Left kidney (tissue), 2 donors: ENCODE measurements around the gene SGSM2. TPM values are rescaled to one million over a fixed set of nuclear protein-coding genes. Genes with fewer than 3 reads are reported as not detected.

Experiments
- DNase-seq: peaks from one replicate; pipeline ENCODE4 v3.0.0-alpha.2; 2013
- polyA plus RNA-seq: library from polyadenylated mRNA; unstranded; fragments of 120-200 nt; gene quantifications from one replicate; pipeline ENCODE4 v1.2.1, GENCODE V29; 2013; ENCODE audit not compliant: insufficient read length

Gene SGSM2
- polyA plus RNA-seq, 1 donor = 70.9 TPM

DNA sequence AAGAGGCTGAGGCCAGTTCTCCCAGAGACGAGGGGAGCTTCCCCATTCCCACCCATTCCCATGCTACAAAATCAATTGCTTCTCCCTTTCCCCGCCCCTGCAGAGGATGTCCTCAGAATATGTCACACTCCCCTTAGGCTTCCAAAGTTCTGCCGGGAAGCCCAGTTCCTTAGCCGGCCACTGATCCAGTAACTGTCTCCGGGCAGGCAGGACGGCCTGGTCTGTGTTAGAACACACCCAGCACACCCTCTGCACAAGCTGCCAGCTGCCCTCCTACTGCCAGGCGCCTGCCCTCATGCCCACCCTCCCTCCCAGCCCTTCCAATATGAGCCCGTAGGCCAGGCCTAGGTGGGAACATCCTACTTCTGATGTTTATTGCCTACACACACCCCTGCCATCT, 31.1 kb downstream of the SGSM2 start:
- DNase-seq = no peak

DNA sequence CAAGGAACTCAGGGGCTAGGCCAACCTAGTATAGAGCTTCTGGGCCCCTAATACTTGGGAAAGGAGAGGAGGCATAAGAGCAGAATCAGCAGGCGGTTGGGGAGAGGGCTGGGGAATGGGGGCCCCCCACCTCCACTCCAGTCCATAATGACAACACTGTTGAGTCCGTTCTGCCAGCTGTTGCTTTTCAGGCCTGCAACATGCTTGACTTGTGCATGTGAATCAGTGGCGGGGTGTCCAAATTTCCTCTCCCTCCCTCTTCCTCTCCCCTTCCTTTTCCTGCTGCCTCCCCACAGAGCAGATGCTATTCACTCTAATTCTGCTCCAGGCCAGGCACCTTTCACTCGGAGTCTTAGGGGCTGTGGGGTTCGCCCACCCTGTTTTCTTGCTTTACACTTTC, 31.7 kb downstream of the SGSM2 start:
- DNase-seq = no peak

- no peak for DNase-seq
Observed at GRCh38 chr17:2369551-2370210, 32.4 kb downstream of the SGSM2 start.

DNA sequence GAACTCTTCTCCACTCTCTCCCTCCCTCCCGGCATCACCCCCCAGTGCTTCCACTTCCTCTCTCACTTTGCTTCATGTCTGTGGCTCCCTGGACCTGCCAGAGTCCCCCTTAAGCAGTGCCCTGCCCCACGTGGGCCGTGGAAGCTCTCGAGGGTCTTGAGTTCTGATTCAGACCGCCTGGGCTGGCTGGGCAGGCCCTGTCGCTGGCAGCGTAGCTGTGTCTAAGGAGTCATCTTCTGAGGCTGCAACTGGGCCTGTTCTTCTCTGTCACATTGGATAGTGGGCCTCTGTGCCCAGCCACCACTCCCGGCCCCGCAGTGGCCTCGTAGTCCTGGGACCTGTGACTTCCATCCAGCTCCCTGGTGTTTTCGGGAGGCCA, 32.9 kb downstream of the SGSM2 start:
- DNase-seq = no peak

DNA sequence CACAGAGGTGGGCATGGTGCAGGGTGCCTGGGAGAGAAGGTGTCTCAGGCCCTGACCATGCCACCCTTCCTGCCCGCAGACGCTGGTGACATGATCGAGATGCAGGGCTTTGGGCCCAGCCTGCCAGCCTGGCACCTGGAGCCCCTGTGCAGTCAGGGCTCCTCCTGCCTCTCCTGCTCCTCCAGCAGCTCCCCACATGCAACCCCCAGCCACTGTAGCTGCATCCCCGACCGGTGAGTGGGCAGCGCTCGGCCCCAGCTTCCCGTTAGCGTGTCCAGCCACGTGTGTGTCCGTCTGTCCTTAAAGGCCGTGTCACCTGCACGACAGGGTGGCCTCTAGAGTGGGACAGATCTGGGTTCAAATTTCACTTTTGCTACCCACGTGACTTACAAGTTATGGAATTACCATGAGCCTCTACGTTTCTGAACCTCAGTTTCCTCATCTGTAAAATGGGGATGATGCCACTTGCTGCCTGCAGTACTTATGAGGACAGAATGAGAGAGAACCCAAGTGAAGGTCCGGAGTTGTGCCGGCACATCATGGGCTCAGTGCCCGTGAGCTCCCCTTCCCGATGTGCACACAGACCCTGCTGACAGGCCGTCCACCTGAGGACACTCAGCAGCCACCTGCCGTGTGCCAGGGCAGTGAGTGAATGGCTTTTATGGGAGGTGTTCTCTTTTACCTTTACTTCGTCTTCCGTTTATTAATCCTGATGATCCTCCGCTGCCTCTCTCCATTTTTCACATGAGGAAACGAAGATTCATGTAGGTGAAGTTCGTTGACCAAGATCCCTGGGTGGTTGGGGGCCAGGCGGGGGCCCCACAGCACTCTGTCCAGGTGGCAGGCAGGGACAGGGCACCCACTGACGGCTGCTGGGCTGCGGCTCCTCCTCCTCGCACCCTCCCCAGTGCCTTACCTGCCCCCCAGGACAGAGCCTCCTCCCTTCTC, 34.2 kb downstream of the SGSM2 start:
- no peak for DNase-seq

GRCh38 chr17:2372180-2372579, 34.9 kb downstream of the SGSM2 start:
- DNase-seq = no peak

GRCh38 chr17:2372681-2373080, 35.4 kb downstream of the SGSM2 start:
- DNase-seq = no peak

DNA sequence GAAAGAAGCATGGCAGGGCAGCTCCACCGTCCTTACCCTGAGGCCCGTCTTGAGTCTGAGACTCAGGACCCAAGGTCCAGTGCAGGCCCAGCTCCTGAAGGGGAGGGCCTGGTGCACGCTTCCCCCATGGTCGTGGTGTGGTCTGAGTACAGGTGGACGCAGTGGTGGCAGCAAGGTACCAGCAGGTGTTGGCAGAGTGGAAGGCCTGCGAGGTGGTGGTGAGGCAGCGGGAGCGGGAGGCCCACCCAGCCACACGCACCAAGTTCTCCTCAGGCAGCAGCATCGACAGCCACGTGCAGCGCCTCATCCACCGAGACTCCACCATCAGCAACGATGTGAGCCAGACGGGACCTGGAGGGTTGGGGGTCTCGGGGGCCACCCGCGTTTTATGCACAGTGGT, 35.9 kb downstream of the SGSM2 start:
- no peak for DNase-seq

DNA sequence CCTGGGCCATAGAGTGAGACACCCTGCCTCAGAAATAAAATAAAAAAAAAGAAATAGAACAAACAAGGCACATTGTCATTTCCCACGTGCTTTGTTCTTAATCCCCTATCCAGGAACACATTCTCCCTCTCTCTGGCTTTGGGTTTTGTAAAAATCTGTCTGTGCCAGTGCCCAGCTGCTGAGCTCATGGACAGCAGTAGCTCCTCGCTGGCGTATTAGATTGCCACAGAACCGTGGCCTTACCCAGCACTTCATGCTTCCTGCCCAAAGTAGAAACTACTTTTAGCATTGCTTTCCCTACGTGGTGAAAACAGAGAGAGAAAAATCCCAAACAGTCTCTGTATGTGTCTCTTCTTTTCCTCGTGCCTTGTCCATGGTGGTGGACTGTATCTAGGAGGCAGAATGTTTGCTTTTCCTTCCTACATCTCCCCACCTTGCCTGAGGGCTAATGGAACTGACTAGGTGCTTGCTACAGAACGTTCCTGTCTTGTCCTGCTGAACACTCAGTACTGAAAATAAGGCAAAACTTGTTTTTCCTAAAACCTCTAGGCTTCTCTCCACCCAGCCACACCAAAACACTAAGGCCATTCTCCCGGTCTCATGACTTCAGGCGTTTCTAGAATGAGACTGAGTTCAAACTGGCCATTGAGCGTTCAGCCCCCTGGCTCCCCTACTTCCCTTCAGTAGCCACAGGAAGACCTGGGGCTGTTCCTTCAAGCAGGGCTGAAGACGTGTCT, 37.4 kb downstream of the SGSM2 start:
- no peak for DNase-seq

DNA sequence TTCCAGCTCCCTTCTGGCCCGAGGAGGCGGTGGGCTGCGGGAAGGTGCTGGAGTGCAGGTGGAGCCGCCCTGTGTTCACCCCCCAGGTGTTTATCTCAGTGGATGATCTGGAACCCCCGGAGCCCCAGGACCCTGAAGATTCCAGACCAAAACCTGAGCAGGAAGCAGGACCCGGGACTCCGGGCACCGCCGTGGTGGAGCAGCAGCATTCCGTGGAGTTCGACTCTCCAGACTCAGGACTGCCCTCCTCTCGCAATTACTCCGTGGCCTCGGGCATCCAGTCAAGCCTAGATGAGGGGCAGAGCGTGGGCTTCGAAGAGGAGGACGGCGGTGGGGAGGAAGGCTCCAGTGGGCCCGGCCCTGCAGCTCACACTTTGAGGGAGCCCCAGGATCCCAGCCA, 38.1 kb downstream of the SGSM2 start:
- DNase-seq = no peak

- DNase-seq = no peak
Observed at GRCh38 chr17:2376107-2376506, 38.8 kb downstream of the SGSM2 start.

- no peak for DNase-seq
Observed at GRCh38 chr17:2377659-2378058, 40.4 kb downstream of the SGSM2 start.

DNA sequence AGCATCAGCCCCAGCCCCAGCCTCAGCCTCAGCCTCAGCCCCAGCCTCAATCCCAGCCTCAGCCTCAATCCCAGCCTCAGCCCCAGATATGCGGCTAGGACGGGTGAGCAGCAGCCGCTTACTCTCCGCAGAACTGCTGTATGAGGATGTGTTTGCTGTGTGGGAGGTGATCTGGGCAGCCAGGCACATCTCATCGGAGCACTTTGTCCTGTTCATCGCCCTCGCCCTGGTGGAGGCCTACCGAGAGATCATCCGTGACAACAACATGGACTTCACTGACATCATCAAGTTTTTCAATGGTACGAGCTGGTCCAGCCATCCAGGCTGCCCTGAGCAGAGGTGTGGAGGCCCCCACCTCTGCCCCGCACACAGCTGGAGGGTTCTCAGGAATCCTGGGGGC, 41.6 kb downstream of the SGSM2 start:
- DNase-seq = no peak

DNA sequence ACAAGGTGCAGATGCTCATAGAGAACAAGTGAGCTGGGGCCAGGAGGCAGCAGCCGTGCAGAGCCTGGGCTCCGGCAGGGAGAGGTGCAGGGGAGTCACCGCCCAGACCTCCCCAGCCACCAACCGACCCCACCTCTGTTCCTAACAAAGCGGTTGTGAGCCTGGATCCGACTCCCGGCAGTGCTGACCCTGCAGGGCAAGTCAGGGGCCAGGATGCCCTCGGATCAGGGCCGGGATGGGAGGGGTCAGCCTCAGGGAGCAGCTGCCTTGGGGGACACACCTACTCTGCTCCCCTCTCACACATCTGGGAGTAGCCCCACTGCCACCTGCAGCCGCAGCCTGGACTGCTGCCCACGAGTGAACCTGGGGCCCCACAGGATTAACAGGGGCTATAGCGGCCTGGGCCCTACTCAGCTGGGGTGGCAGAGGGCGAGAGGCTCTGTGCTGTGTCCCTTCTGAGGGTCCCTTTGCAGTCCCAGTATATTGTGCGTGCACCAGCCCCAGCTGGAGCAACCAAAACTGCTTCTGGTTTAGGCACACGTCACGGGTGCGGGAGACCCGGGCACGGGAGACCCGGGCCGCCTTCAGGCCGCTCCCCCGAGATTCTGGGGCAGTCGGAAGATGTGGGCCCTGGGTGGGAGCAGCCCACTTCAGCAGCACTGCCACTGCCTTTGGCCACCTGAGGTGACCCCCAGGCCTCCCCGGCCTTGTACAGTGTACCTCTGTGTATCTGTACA, 42.4 kb downstream of the SGSM2 start:
- DNase-seq = no peak

- DNase-seq = no peak
Observed at GRCh38 chr17:2380226-2380922, 43.1 kb downstream of the SGSM2 start.

- DNase-seq = no peak
Observed at GRCh38 chr17:2380950-2381649, 43.8 kb downstream of the SGSM2 start.

DNA sequence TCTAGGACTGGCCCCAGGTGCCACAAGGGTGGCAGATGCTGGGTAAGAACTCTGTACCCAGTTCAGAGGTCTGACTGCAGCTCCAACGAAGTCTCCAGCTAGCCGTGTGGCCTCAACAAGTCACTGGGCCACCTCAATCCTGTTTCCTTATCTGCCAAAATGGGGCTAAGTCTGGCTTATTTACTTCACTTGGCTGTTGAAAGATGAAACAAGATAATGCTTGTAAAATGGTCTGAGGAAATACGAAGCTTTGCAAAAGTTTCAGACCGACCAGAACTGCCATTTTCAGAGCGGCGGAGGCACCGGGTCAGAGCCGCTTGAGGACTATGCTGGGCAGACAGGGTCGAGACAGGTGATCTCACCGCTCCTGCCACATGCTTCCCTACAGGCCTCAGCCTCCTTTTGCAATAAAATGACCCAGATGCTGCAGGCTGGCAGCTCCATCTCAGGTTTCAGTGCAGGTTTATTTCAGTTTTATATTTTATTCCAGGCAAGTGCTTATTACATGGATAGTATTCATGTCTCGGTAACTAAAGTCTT, 46.4 kb downstream of the SGSM2 start:
- DNase-seq = no peak

GRCh38 chr17:2384439-2385127, 47.3 kb downstream of the SGSM2 start:
- DNase-seq = no peak

GRCh38 chr17:2385240-2386210, 48.2 kb downstream of the SGSM2 start:
- no peak for DNase-seq
